ENCODE data around the gene PSTPIP1. TPM values are rescaled to one million over a fixed set of nuclear protein-coding genes. Genes with fewer than 3 reads are reported as not detected.

The PSTPIP1 gene
- total and polyA plus RNA-seq, 9 of the 15 experiments (the other 6 are each of a cell fraction or from before 2014, with no cell fraction given) = not detected

DNA sequence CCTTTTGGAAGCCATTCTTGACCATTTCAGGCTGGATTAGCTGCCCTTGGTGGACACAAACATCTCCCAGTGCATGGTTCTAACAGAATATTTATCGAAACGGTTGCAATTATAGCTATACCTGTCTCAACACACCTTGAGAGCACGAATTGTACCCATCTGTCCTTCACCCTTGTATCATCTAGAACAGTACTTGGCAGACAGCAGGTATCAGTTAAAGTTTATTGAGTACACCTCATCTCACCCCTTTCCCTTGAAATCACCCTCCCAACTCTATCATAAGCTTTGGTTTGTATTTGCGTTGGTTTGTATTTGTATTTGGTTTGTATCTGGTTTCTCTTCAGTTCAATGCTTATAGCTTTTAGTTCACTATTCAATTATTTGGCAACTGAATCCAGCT lies 63.5 kb downstream of the PSTPIP1 start:
- Histone ChIP-seq H2AFZ (ENCODE audit: low read depth, low read length) (no peak overlapping the region), H3K79me2 (ENCODE audit: control insufficient read depth, insufficient read depth, low read length) (peaks cover 12% of the 10 kb centered on the region; the same call in 2 of the 3 replicates), H3K9me3 (replicated peaks; ENCODE audit: control insufficient read depth, insufficient read depth, low read depth, low read length) (no peaks in the 10 kb centered on the region), H3K36me3 (ENCODE audit: control insufficient read depth, insufficient read depth, low read length) (peaks cover 10% of the 10 kb centered on the region; the same call in 2 of the 3 replicates), H3K27me3 (ENCODE audit: control insufficient read depth in 2 of 2, insufficient read depth in 2 of 2, low read length in 2 of 2) (no peaks in the 10 kb centered on the region), H3K9ac (ENCODE audit: insufficient read depth in 1 of 2, low read depth in 2 of 2, low read length in 2 of 2) (no peak overlapping the region), H3K4me1 (replicated peaks in 1 of 2; ENCODE audit: control insufficient read depth in 2 of 2, insufficient read depth in 2 of 2, low read length in 2 of 2) (peaks cover 0 to 5% of the 10 kb centered on the region in 2 experiments; a peak in 1 of 5 replicates), H3K9me1 (ENCODE audit: control insufficient read depth, insufficient read depth, low read length) (no peaks in the 10 kb centered on the region), H3K4me2 (ENCODE audit: insufficient read depth, low read length) (no peak overlapping the region), H4K20me1 (replicated peaks; ENCODE audit: control insufficient read depth, insufficient read depth, low read length) (no peaks in the 10 kb centered on the region), H3K27ac (ENCODE audit: extremely low read depth, low read depth, low read length) (no peak overlapping the region), H3K4me3 (no peak overlapping the region)
- FAIRE-seq (no peak), DNase-seq (ENCODE audit: extremely low read depth in 1 of 4, low spot score in 3 of 4) (no peak), ATAC-seq (no peak)
- 74% methylated on average over 4 of the region's 4 CpGs for whole genome bisulfite sequencing (ENCODE audit: insufficient coverage, low coverage, missing lambda C conversion rate)
- ChIA-PET CTCF (ENCODE audit: low intra/inter-chr PET ratio) (no interaction called here), POLR2A (interaction anchor here (0.6 to 2.0 kb wide), 8 partner anchors 9 to 51 kb away, joined by 3 to 8 read pairs (median 4); no protein-coding TSS in a partner anchor)
- intact Hi-C loops (cut with micrococcal nuclease) (no loop called here), in situ Hi-C loops (cut with MboI) (no loop called here)
- BruUV-seq (replicated peaks) = no TSS peak
- TF ChIP-seq ZNF124 (CRISPR knock-in tag; IDR thresholded peaks at IDR 0.05) (no peak), ZNF121 (CRISPR knock-in tag; conservative IDR thresholded peaks at IDR 0.05) (no peak)

DNA sequence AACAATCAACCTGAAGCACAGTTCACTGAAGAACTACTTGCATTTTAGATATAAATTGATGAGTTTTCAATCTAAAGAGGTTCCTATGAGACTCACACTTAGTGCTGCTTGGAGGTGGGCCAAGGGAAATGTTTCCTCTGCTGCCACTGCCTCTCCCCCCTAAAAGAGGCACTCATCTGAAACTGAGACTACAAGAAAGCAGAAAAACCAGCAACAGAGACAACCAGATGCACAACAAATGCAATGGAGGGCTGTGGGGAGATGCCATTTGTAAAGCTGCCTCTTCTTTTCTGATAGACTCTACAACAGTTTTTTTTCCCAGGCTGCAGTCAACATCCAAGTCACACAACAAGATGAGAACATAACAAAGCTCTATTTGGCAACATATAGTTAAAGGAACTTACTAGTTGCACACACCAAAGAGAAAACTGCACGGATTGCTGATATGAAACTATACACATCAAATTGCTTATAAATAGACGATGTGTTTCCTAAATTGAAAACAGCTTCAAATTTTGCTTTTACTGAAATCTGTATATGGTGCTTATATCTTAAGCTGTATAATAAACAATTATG lies 64.9 kb downstream of the PSTPIP1 start:
- Histone ChIP-seq H3K9ac (ENCODE audit: insufficient read depth in 1 of 2, low read depth in 2 of 2, low read length in 2 of 2) (no peak overlapping the region), H2AFZ (ENCODE audit: low read depth, low read length) (no peak overlapping the region), H3K27me3 (ENCODE audit: control insufficient read depth in 2 of 2, insufficient read depth in 2 of 2, low read length in 2 of 2) (no peaks in the 10 kb centered on the region), H3K4me3 (no peak overlapping the region), H3K9me3 (replicated peaks; ENCODE audit: control insufficient read depth, insufficient read depth, low read depth, low read length) (no peaks in the 10 kb centered on the region), H3K27ac (ENCODE audit: extremely low read depth, low read depth, low read length) (no peak overlapping the region), H4K20me1 (replicated peaks; ENCODE audit: control insufficient read depth, insufficient read depth, low read length) (no peaks in the 10 kb centered on the region), H3K4me1 (replicated peaks in 1 of 2; ENCODE audit: control insufficient read depth in 2 of 2, insufficient read depth in 2 of 2, low read length in 2 of 2) (peaks cover 0 to 11% of the 10 kb centered on the region in 2 experiments; a peak in 3 of 5 replicates), H3K9me1 (ENCODE audit: control insufficient read depth, insufficient read depth, low read length) (no peaks in the 10 kb centered on the region), H3K79me2 (ENCODE audit: control insufficient read depth, insufficient read depth, low read length) (peaks cover 24% of the 10 kb centered on the region), H3K36me3 (ENCODE audit: control insufficient read depth, insufficient read depth, low read length) (peaks cover 2% of the 10 kb centered on the region; the same call in 1 of the 3 replicates), H3K4me2 (ENCODE audit: insufficient read depth, low read length) (no peak overlapping the region)
- POLR2A ChIA-PET = interaction anchor here (0.5 to 1.8 kb wide), 4 partner anchors 10 to 200 kb away, joined by 3 to 7 read pairs (median 6); no protein-coding TSS in a partner anchor
- FAIRE-seq (no peak), DNase-seq (ENCODE audit: extremely low read depth in 1 of 4, low spot score in 3 of 4) (no peak), ATAC-seq (no peak)
- CTCF ChIA-PET (ENCODE audit: low intra/inter-chr PET ratio) = no interaction called here
- in situ Hi-C loops (cut with MboI) = no loop called here
- intact Hi-C loops (cut with micrococcal nuclease) = no loop called here
- BruUV-seq (replicated peaks) = no TSS peak
- TF ChIP-seq ZFP30 (CRISPR knock-in tag; IDR thresholded peaks at IDR 0.05; ENCODE audit: borderline replicate concordance) (no peak), KDM2B (CRISPR knock-in tag; IDR thresholded peaks at IDR 0.05) (no peak), HDGF (IDR thresholded peaks at IDR 0.05) (no peak)
- WGBS (ENCODE audit: insufficient coverage, low coverage, missing lambda C conversion rate) = 49% methylated on average over 2 of the region's 2 CpGs

Data from K562 (cell line).